HEK293T (cell line): ENCODE measurements around the gene MYO18A.
"Not testable (repeated sequence)": the region's sequence is repeated elsewhere in the genome, so short reads cannot be mapped to it uniquely, and the experiment has no call there.

ENCODE experiments used
- ARNT ChIP-seq: fragments of 450-650 bp; IDR thresholded peaks from 2 replicates; pipeline ENCODE4 v1.6.1; 2017; ENCODE audit warnings: mild to moderate bottlenecking
- CTBP1 ChIP-seq: fragments of 450-650 bp; IDR thresholded peaks from 2 replicates; pipeline ENCODE4 v1.6.1; 2016; ENCODE audit warnings: borderline replicate concordance
- SP1 ChIP-seq: fragments of 450-650 bp; IDR thresholded peaks from 2 replicates; pipeline ENCODE4 v1.6.1; 2017

DNA sequence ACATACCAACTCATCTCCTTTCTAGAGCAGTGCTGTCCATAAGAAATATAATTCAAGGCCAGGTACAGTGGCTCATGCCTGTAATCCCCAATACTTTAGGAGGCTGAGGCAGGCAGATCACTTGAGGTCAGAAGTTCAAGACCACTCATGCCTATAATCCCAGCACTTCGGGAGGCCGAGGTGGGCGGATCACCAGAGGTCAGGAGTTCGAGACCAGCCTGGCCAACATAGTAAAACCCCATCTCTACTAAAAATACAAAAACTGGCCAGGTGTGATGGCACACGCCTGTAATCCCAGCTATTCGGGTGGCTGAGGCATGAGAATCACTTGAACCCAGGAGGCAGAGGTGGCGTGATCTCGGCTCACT lies 11.5 kb downstream of the MYO18A start:
- TF ChIP-seq ARNT, CTBP1, SP1: not testable (repeated sequence)
